Mesendoderm (in vitro differentiated cells): Measurements from ENCODE around the gene PNPLA8.
A peak's percentile ranks its signal among the peaks of the same experiment; 100 is the strongest.

Experiments used
- DNase-seq: peaks from one replicate; pipeline ENCODE4 v3.0.0; 2013
- H2AK5ac ChIP-seq: 2 replicates; pipeline ENCODE4 v1.6.1; 2013; ENCODE audit warnings: low read length, inconsistent platforms
- H2BK120ac ChIP-seq: 2 replicates; pipeline ENCODE4 v1.6.1; 2013; ENCODE audit warnings: low read depth, mild to moderate bottlenecking, low read length, moderate library complexity, mixed read lengths
- H2BK15ac ChIP-seq: replicated peaks from 2 replicates; pipeline ENCODE4 v1.6.1; 2013; ENCODE audit warnings: low read depth, mild to moderate bottlenecking, moderate library complexity
- H2BK5ac ChIP-seq: 2 replicates; pipeline ENCODE4 v1.6.1; 2013; ENCODE audit warnings: low read length, inconsistent platforms
- H3K18ac ChIP-seq: 2 replicates; pipeline ENCODE4 v1.6.1; 2013; ENCODE audit warnings: mild to moderate bottlenecking, low read length, mixed read lengths
- H3K23ac ChIP-seq: one replicate; pipeline ENCODE4 v1.6.1; 2013; ENCODE audit warnings: low read length
- H3K27ac ChIP-seq: 2 replicates; pipeline ENCODE4 v1.5.1; 2013; ENCODE audit warnings: low read depth, mild to moderate bottlenecking, inconsistent platforms, low read length, moderate library complexity
- H3K27me3 ChIP-seq: 2 replicates; pipeline ENCODE4 v1.6.1; 2013; ENCODE audit warnings: low read length, control low read depth, mild to moderate bottlenecking, inconsistent platforms; ENCODE audit not compliant: insufficient read depth, poor library complexity
- H3K36me3 ChIP-seq: 2 replicates; pipeline ENCODE4 v1.6.1; 2013; ENCODE audit warnings: low read length, inconsistent platforms; ENCODE audit not compliant: control insufficient read depth, insufficient read depth
- H3K4ac ChIP-seq: one replicate; pipeline ENCODE4 v1.6.1; 2013; ENCODE audit warnings: low read depth, mild to moderate bottlenecking, low read length, moderate library complexity
- H3K4me1 ChIP-seq: 2 replicates; pipeline ENCODE4 v1.6.1; 2013; ENCODE audit warnings: low read depth, low read length, inconsistent platforms; ENCODE audit not compliant: control insufficient read depth
- H3K4me2 ChIP-seq: 2 replicates; pipeline ENCODE4 v1.6.1; 2013; ENCODE audit warnings: low read length
- H3K4me3 ChIP-seq: 2 replicates; pipeline ENCODE4 v1.5.1; 2013; ENCODE audit warnings: mild to moderate bottlenecking, low read length
- H3K56ac ChIP-seq: one replicate; pipeline ENCODE4 v1.6.1; 2013; ENCODE audit warnings: low read length
- H3K79me1 ChIP-seq: 2 replicates; pipeline ENCODE4 v1.6.1; 2013; ENCODE audit warnings: low read length, inconsistent platforms
- H3K79me2 ChIP-seq: 2 replicates; pipeline ENCODE4 v1.6.1; 2013; ENCODE audit warnings: mild to moderate bottlenecking, low read length; ENCODE audit not compliant: control insufficient read depth, insufficient read depth
- H3K9ac ChIP-seq: 2 replicates; pipeline ENCODE4 v1.6.1; 2013; ENCODE audit warnings: low read length, inconsistent platforms
- H4K5ac ChIP-seq: one replicate; pipeline ENCODE4 v1.6.1; 2013; ENCODE audit warnings: low read length
- H4K8ac ChIP-seq: one replicate; pipeline ENCODE4 v1.6.1; 2013; ENCODE audit warnings: low read depth, mild to moderate bottlenecking, control low read depth, low read length, moderate library complexity
- WGBS: extraction: QIAGEN DNeasy Blood & Tissue Kit; methylation state at CpG from one replicate; pipeline ENCODE4 v1.1.7; 2013; ENCODE audit warnings: low lambda C conversion rate, missing lambda C conversion rate; ENCODE audit not compliant: insufficient coverage; ENCODE audit errors: extremely low coverage; 5-methylcytosine and 5-hydroxymethylcytosine counted together

Gene PNPLA8

GRCh38 chr7:108568801-108569380 is 43.0 kb upstream of the PNPLA8 start:
- H4K8ac ChIP-seq, result no peak overlapping the region
- no peak overlapping the region for H2AK5ac ChIP-seq
- H3K23ac ChIP-seq, result peak overlapping the region; percentile 99
- H2BK120ac ChIP-seq, result no peak overlapping the region
- H3K27ac ChIP-seq, result peak overlapping the region; percentile 87
- no CpG with 5 or more reads among the region's 24 CpGs for WGBS
- H3K4ac ChIP-seq, result no peak overlapping the region
- no peak for DNase-seq
- peak overlapping the region; percentile 74 for H3K4me2 ChIP-seq
- no peaks in the 10 kb centered on the region for H3K4me1 ChIP-seq
- H3K18ac ChIP-seq, result no peak overlapping the region
- peak overlapping the region; percentile 69 for H2BK5ac ChIP-seq
- peak overlapping the region; percentile 99 for H3K9ac ChIP-seq
- H3K56ac ChIP-seq, result peak overlapping the region; percentile 97
- peaks cover 23% of the 10 kb centered on the region for H3K79me2 ChIP-seq
- H3K79me1 ChIP-seq, result peaks cover 3% of the 10 kb centered on the region
- H4K5ac ChIP-seq, result no peak overlapping the region
- H2BK15ac ChIP-seq, result no peak overlapping the region
- peak overlapping the region; percentile 91 for H3K4me3 ChIP-seq
- H3K27me3 ChIP-seq, result no peaks in the 10 kb centered on the region
- no peaks in the 10 kb centered on the region for H3K36me3 ChIP-seq

- H3K18ac ChIP-seq, result no peak overlapping the region
- no peak overlapping the region for H2BK15ac ChIP-seq
- no peak for DNase-seq
- no peak overlapping the region for H3K4me3 ChIP-seq
- no peak overlapping the region for H3K23ac ChIP-seq
- no peak overlapping the region for H2BK5ac ChIP-seq
- no peak overlapping the region for H2AK5ac ChIP-seq
- no peak overlapping the region for H4K5ac ChIP-seq
- H3K4me2 ChIP-seq, result no peak overlapping the region
- no peak overlapping the region for H2BK120ac ChIP-seq
- no peak overlapping the region for H3K4ac ChIP-seq
- H3K9ac ChIP-seq, result no peak overlapping the region
- H3K27me3 ChIP-seq, result no peaks in the 10 kb centered on the region
- no peaks in the 10 kb centered on the region for H3K36me3 ChIP-seq
- no peak overlapping the region for H3K56ac ChIP-seq
- peaks cover 19% of the 10 kb centered on the region for H3K79me2 ChIP-seq
- no peak overlapping the region for H4K8ac ChIP-seq
- H3K4me1 ChIP-seq, result no peaks in the 10 kb centered on the region
- H3K27ac ChIP-seq, result no peak overlapping the region
- peaks cover 2% of the 10 kb centered on the region for H3K79me1 ChIP-seq
Observed at GRCh38 chr7:108565987-108566386, 40.1 kb upstream of the PNPLA8 start.

GRCh38 chr7:108561047-108561619 is 35.2 kb upstream of the PNPLA8 start:
- Histone ChIP-seq H2BK120ac (no peak overlapping the region), H4K5ac (no peak overlapping the region), H2BK15ac (no peak overlapping the region), H3K79me1 (no peaks in the 10 kb centered on the region), H3K18ac (no peak overlapping the region), H3K4me1 (no peaks in the 10 kb centered on the region), H3K4me2 (no peak overlapping the region), H3K4me3 (no peak overlapping the region), H3K27me3 (no peaks in the 10 kb centered on the region), H3K4ac (no peak overlapping the region), H2BK5ac (no peak overlapping the region), H3K79me2 (no peaks in the 10 kb centered on the region), H4K8ac (no peak overlapping the region), H3K56ac (no peak overlapping the region), H2AK5ac (no peak overlapping the region), H3K27ac (no peak overlapping the region), H3K9ac (no peak overlapping the region), H3K23ac (no peak overlapping the region), H3K36me3 (no peaks in the 10 kb centered on the region)
- no CpG with 5 or more reads among the region's 4 CpGs for WGBS
- no peak for DNase-seq

GRCh38 chr7:108559253-108559652 is 33.3 kb upstream of the PNPLA8 start:
- no peaks in the 10 kb centered on the region for H3K79me2 ChIP-seq
- no peak overlapping the region for H4K8ac ChIP-seq

GRCh38 chr7:108557617-108558016 is 31.7 kb upstream of the PNPLA8 start:
- no peak for DNase-seq
- H4K8ac ChIP-seq, result no peak overlapping the region
- no peaks in the 10 kb centered on the region for H3K36me3 ChIP-seq
- H3K79me1 ChIP-seq, result no peaks in the 10 kb centered on the region
- no peak overlapping the region for H2BK15ac ChIP-seq
- no CpG with 5 or more reads among the region's 1 CpG for WGBS
- no peaks in the 10 kb centered on the region for H3K4me1 ChIP-seq
- no peak overlapping the region for H3K4me3 ChIP-seq
- no peak overlapping the region for H3K56ac ChIP-seq
- H3K23ac ChIP-seq, result no peak overlapping the region
- no peak overlapping the region for H3K4ac ChIP-seq
- H4K5ac ChIP-seq, result no peak overlapping the region
- H3K18ac ChIP-seq, result no peak overlapping the region
- H3K79me2 ChIP-seq, result no peaks in the 10 kb centered on the region
- no peak overlapping the region for H3K27ac ChIP-seq
- H2BK5ac ChIP-seq, result no peak overlapping the region
- H2AK5ac ChIP-seq, result no peak overlapping the region
- H3K4me2 ChIP-seq, result no peak overlapping the region
- no peaks in the 10 kb centered on the region for H3K27me3 ChIP-seq
- no peak overlapping the region for H3K9ac ChIP-seq
- H2BK120ac ChIP-seq, result no peak overlapping the region

More at GRCh38 chr7:108559253-108559652, 33.3 kb upstream of the PNPLA8 start:
- Histone ChIP-seq H3K4me1 (no peaks in the 10 kb centered on the region), H3K9ac (no peak overlapping the region), H3K27ac (no peak overlapping the region), H3K4me2 (no peak overlapping the region), H3K56ac (no peak overlapping the region), H3K23ac (no peak overlapping the region), H3K79me1 (no peaks in the 10 kb centered on the region), H2AK5ac (no peak overlapping the region), H3K4me3 (no peak overlapping the region), H2BK15ac (no peak overlapping the region), H2BK120ac (no peak overlapping the region), H4K5ac (no peak overlapping the region), H2BK5ac (no peak overlapping the region), H3K27me3 (no peaks in the 10 kb centered on the region), H3K4ac (no peak overlapping the region), H3K18ac (no peak overlapping the region), H3K36me3 (no peaks in the 10 kb centered on the region)
- DNase-seq, result no peak
- WGBS, result no CpG with 5 or more reads among the region's 4 CpGs

- Histone ChIP-seq H4K8ac (no peak overlapping the region), H2BK5ac (no peak overlapping the region), H3K36me3 (no peaks in the 10 kb centered on the region), H3K27me3 (no peaks in the 10 kb centered on the region), H4K5ac (no peak overlapping the region), H3K4me1 (no peaks in the 10 kb centered on the region), H3K4me2 (no peak overlapping the region), H2AK5ac (no peak overlapping the region), H3K27ac (no peak overlapping the region), H3K23ac (no peak overlapping the region), H3K9ac (no peak overlapping the region), H2BK15ac (no peak overlapping the region), H3K4me3 (no peak overlapping the region), H3K79me1 (no peaks in the 10 kb centered on the region), H3K4ac (no peak overlapping the region), H3K56ac (no peak overlapping the region), H3K18ac (no peak overlapping the region), H2BK120ac (no peak overlapping the region), H3K79me2 (no peaks in the 10 kb centered on the region)
- WGBS, result no CpG with 5 or more reads among the region's 3 CpGs
- DNase-seq, result no peak
Observed at GRCh38 chr7:108557191-108557590, 31.3 kb upstream of the PNPLA8 start.
